Endothelial cell of umbilical vein (primary cell): ENCODE results near the gene ARHGEF7. TPM values are rescaled to one million over a fixed set of nuclear protein-coding genes. Genes with fewer than 3 reads are reported as not detected.

Source experiments
- BruUV-seq: library from RNA; stranded (reverse); fragments of 400-500 nt; replicated peaks from 2 replicates; lab custom pipeline; 2021; lab: Mats Ljungman, UMichigan
- CTCF ChIA-PET: fragments of 300-600, 350-600 bp; sonication (Branson Sonifier 250); formaldehyde crosslinking; loops from one replicate; lab custom pipeline; 2021; ENCODE audit warnings: antibody characterized with exemption, inconsistent platforms; lab: Charles Lee
- POLR2A ChIA-PET: fragments of 300-600, 350-600 bp; sonication (Branson Sonifier 250); formaldehyde crosslinking; loops from one replicate; lab custom pipeline; 2021; ENCODE audit warnings: antibody characterized with exemption, inconsistent platforms; lab: Charles Lee
- DNase-seq: peaks from one replicate; pipeline ENCODE4 v3.0.0-alpha.2; 2011; ENCODE audit warnings: low read depth, low spot score
- FAIRE-seq: peaks from 2 replicates; lab custom pipeline; 2011; peaks lifted over from hg19 to GRCh38; lab: Jason Lieb, UNC
- H2AFZ ChIP-seq: 2 replicates; pipeline ENCODE4 v1.6.0; 2012; ENCODE audit warnings: low read depth, low read length, control low read depth, inconsistent platforms
- H3K27ac ChIP-seq: 2 replicates; pipeline ENCODE4 v1.5.1; 2011; ENCODE audit warnings: low read depth, mild to moderate bottlenecking, control low read depth, low read length, moderate library complexity; ENCODE audit not compliant: insufficient read depth
- H3K27me3 ChIP-seq, 2 experiments: 2 replicates each; pipeline versions ENCODE4 v1.6.0 to v1.6.1; 2011; ENCODE audit warnings: low read length in 2 of 2, mixed read lengths in 1 of 2; ENCODE audit not compliant: control insufficient read depth in 2 of 2, insufficient read depth in 2 of 2
- H3K36me3 ChIP-seq, 2 experiments: 2 replicates in 1 of 2; 3 replicates in 1 of 2; pipeline ENCODE4 v1.5.1; 2011; ENCODE audit warnings: low read length in 2 of 2, mild to moderate bottlenecking in 1 of 2, moderate library complexity in 1 of 2; ENCODE audit not compliant: control insufficient read depth in 2 of 2, insufficient read depth in 2 of 2; ENCODE audit errors: extremely low read depth in 1 of 2
- H3K4me1 ChIP-seq: 3 replicates; pipeline ENCODE4 v1.5.1; 2011; ENCODE audit warnings: mild to moderate bottlenecking, low read length; ENCODE audit not compliant: control insufficient read depth, insufficient read depth; ENCODE audit errors: extremely low read depth
- H3K4me2 ChIP-seq: 2 replicates; pipeline ENCODE4 v1.6.1; 2011; ENCODE audit warnings: low read length, control low read depth, mixed read lengths; ENCODE audit not compliant: insufficient read depth
- H3K4me3 ChIP-seq, 3 experiments: fragments of 200-600 bp in 1 of 3; sonication (generic), shearing (Covaris generic) in 1 of 3; replicated peaks in 1 of 3; 2 replicates each; pipeline ENCODE4 v1.5.1; 2011 to 2016; ENCODE audit warnings: control low read depth in 3 of 3, low read length in 3 of 3, mild to moderate bottlenecking in 2 of 3, inconsistent platforms in 1 of 3, low read depth in 1 of 3, moderate library complexity in 1 of 3; ENCODE audit not compliant: insufficient read depth in 1 of 3
- H3K79me2 ChIP-seq: 2 replicates; pipeline ENCODE4 v1.6.0; 2012; ENCODE audit warnings: low read length, inconsistent platforms; ENCODE audit not compliant: control insufficient read depth, insufficient read depth
- H3K9ac ChIP-seq: replicated peaks from 2 replicates; pipeline ENCODE3; 2011; ENCODE audit warnings: low read length, control low read depth; ENCODE audit not compliant: insufficient read depth; ENCODE audit errors: extremely low read depth
- H3K9me1 ChIP-seq: replicated peaks from 3 replicates; pipeline ENCODE4 v1.6.0; 2011; ENCODE audit warnings: mild to moderate bottlenecking, low read length; ENCODE audit not compliant: control insufficient read depth, insufficient read depth; ENCODE audit errors: extremely low read depth
- H3K9me3 ChIP-seq: replicated peaks from 2 replicates; pipeline ENCODE4 v1.5.1; 2012; ENCODE audit warnings: low read length, inconsistent platforms; ENCODE audit not compliant: control insufficient read depth, insufficient read depth
- H4K20me1 ChIP-seq: replicated peaks from 2 replicates; pipeline ENCODE3; 2011; ENCODE audit warnings: mild to moderate bottlenecking, low read length; ENCODE audit not compliant: control insufficient read depth, insufficient read depth; ENCODE audit errors: extremely low read depth
- EZH2 ChIP-seq: IDR thresholded peaks from 2 replicates; pipeline ENCODE4 v1.6.1; 2012; ENCODE audit warnings: borderline replicate concordance, low read depth, mild to moderate bottlenecking, moderate library complexity, low read length, inconsistent platforms; ENCODE audit not compliant: severe bottlenecking
- FOS ChIP-seq: IDR thresholded peaks from 2 replicates; pipeline ENCODE4 v1.6.1; 2011; ENCODE audit warnings: mild to moderate bottlenecking, low read length, moderate library complexity, borderline replicate concordance; ENCODE audit not compliant: insufficient read depth
- GATA2 ChIP-seq: IDR thresholded peaks from 2 replicates; pipeline ENCODE4 v1.7.0; 2011; ENCODE audit warnings: low read depth, mild to moderate bottlenecking, moderate library complexity, mixed read lengths, low read length; ENCODE audit not compliant: insufficient read length, insufficient read depth
- JUN ChIP-seq: IDR thresholded peaks from 2 replicates; pipeline ENCODE4 v1.6.1; 2011; ENCODE audit warnings: borderline replicate concordance, low read depth; ENCODE audit not compliant: insufficient read length, insufficient read depth
- MYC ChIP-seq: IDR thresholded peaks from one replicate; pipeline ENCODE4 v1.6.1; 2011; ENCODE audit warnings: mild to moderate bottlenecking, low read depth, low read length
- POLR2A ChIP-seq: IDR thresholded peaks from 2 replicates; pipeline ENCODE4 v1.6.1; 2012; ENCODE audit warnings: low read depth, mild to moderate bottlenecking, control low read depth, low read length
- POLR2AphosphoS5 ChIP-seq: IDR thresholded peaks from 2 replicates; pipeline ENCODE4 v1.6.1; 2012; ENCODE audit warnings: low read depth, mild to moderate bottlenecking, control low read depth, low read length, moderate library complexity; ENCODE audit not compliant: insufficient read depth
- dilution Hi-C: fragments of 300-500 bp; cut with MboI; formaldehyde crosslinking; loops from one replicate; pipeline ENCODE4 v1.15.0; 2019; ENCODE audit warnings: low sequenced_read_pairs; ENCODE audit not compliant: extremely low pct_ligation_motif_present
- intact Hi-C: fragments of 100-400 bp; cut with micrococcal nuclease; formaldehyde crosslinking; loops from one replicate; pipeline ENCODE4 v1.10.0; 2022
- polyA plus RNA-seq, 4 experiments: library from polyadenylated mRNA; depleted of rRNA in 3 of 4; stranded (reverse) in 3 of 4; unstranded in 1 of 4; fragments of >200 nt; gene quantifications; 2 replicates each; pipeline versions ENCODE4 v1.2.1 to v1.2.3, GENCODE V29; 2011 to 2012; ENCODE audit warnings: missing spikeins in 1 of 4
- total RNA-seq: library from RNA; stranded (reverse); gene quantifications from 2 replicates; pipeline ENCODE4 v1.2.3, GENCODE V29; 2021
- TF ChIP-seq, protein P1 (sequence below): IDR thresholded peaks from 2 replicates; pipeline ENCODE4 v1.6.1; 2011; ENCODE audit not compliant: insufficient read depth, insufficient read length
- TF ChIP-seq, protein P2 (sequence below), 2 donors: IDR thresholded peaks; 1 replicate in 1 of 2; 2 replicates in 1 of 2; pipeline ENCODE4 v1.5.1; 2011; ENCODE audit warnings: low read length in 2 of 2, mild to moderate bottlenecking in 2 of 2, moderate library complexity in 2 of 2, control low read depth in 1 of 2, inconsistent platforms in 1 of 2, low read depth in 1 of 2; ENCODE audit not compliant: insufficient read depth in 1 of 2; ENCODE audit errors: extremely low read depth in 1 of 2

Gene ARHGEF7
- total and polyA plus RNA-seq, 2 donors (not counting 3 experiments of a cell fraction or from before 2014, with no cell fraction given) = 94.9 to 155 TPM

DNA sequence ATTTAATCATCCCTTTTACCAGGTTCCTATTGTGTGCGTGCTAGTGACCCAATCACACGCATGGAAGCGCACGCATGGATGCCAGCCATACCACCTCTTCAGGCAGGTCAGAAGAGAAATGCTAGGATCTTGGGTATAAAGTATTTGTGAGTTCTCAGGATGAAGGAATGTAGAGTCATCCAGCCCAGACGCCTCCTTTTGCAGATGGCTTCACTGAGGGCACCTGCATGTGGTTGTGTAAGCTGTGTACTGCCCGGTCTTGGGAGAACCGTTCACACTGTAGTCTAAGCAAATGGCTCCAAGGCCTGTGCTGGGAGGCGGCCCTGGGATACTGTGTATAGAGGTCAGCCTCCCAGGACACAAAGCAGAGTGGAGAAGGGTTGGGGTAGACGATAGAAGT, 7.5 kb downstream of the ARHGEF7 start:
- POLR2A ChIA-PET = no interaction called here
- Histone ChIP-seq H3K9me1 (no peaks in the 10 kb centered on the region), H3K27ac (no peak overlapping the region), H3K4me1 (no peaks in the 10 kb centered on the region), H2AFZ (no peak overlapping the region), H3K9ac (no peak overlapping the region), H3K4me3 (no peak overlapping the region), H3K4me2 (no peak overlapping the region), H4K20me1 (no peaks in the 10 kb centered on the region), H3K36me3 (no peaks in the 10 kb centered on the region), H3K27me3 (peaks cover 27 to 31% of the 10 kb centered on the region in 2 experiments), H3K9me3 (no peaks in the 10 kb centered on the region), H3K79me2 (no peaks in the 10 kb centered on the region)
- dilution Hi-C loops = no loop called here
- no peak for FAIRE-seq
- intact Hi-C loops = no loop called here
- TF ChIP-seq POLR2AphosphoS5 (no peak), FOS (no peak), JUN (no peak), GATA2 (no peak), POLR2A (no peak), MYC (no peak), EZH2 (no peak)
- TF ChIP-seq, protein P1, sequence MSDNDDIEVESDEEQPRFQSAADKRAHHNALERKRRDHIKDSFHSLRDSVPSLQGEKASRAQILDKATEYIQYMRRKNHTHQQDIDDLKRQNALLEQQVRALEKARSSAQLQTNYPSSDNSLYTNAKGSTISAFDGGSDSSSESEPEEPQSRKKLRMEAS = no peak
- TF ChIP-seq, protein P2, sequence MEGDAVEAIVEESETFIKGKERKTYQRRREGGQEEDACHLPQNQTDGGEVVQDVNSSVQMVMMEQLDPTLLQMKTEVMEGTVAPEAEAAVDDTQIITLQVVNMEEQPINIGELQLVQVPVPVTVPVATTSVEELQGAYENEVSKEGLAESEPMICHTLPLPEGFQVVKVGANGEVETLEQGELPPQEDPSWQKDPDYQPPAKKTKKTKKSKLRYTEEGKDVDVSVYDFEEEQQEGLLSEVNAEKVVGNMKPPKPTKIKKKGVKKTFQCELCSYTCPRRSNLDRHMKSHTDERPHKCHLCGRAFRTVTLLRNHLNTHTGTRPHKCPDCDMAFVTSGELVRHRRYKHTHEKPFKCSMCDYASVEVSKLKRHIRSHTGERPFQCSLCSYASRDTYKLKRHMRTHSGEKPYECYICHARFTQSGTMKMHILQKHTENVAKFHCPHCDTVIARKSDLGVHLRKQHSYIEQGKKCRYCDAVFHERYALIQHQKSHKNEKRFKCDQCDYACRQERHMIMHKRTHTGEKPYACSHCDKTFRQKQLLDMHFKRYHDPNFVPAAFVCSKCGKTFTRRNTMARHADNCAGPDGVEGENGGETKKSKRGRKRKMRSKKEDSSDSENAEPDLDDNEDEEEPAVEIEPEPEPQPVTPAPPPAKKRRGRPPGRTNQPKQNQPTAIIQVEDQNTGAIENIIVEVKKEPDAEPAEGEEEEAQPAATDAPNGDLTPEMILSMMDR (IDR thresholded peaks at IDR 0.05; ENCODE audit: extremely low read depth in 1 of 2, insufficient read depth in 1 of 2, low read depth in 1 of 2, low read length in 2 of 2) = no peak
- no TSS peak for BruUV-seq
- DNase-seq = no peak
- CTCF ChIA-PET = no interaction called here
